NCI-H345 treated with DMSO at 0.1 percent for 48 hours (cell line): ENCODE data around the gene NEK8.

Source experiments
- DNase-seq: peaks from one replicate; lab custom pipeline; 2025; ENCODE audit not compliant: unreplicated experiment; lab: John Stamatoyannopoulos, UW

The NEK8 gene

GRCh38 chr17:28728364-28729200 is at the start of gene NEK8:
Gene NEK8, plus strand, starts transcription at chr17:28728788. Its CDS starts 26 bp downstream, at chr17:28728814.
- DNase-seq: peak; percentile 86

DNA sequence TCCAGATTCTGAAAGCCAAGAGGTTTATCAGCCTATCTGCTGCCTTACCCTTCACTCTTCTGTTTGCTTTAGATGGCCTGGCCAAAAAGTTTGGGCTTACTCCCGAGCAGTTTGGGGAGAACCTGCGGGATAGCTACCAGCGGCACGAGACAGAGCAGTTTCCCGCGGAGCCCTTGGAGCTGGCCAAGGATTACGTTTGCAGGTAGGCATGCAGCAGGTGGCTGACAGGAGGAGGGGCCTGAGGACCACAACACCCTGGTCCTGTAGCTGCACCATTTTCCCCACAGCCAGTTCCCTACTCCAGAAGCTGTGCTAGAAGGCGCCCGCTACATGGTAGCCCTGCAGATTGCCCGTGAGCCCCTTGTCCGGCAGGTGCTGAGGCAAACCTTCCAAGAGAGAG is 45.9 kb upstream of the NEK8 start:
- DNase-seq: no peak

- DNase-seq: peak; percentile 58
Measured at GRCh38 chr17:28684963-28685362, 43.6 kb upstream of the NEK8 start.

GRCh38 chr17:28685366-28685765 is 43.2 kb upstream of the NEK8 start:
- no peak for DNase-seq

DNA sequence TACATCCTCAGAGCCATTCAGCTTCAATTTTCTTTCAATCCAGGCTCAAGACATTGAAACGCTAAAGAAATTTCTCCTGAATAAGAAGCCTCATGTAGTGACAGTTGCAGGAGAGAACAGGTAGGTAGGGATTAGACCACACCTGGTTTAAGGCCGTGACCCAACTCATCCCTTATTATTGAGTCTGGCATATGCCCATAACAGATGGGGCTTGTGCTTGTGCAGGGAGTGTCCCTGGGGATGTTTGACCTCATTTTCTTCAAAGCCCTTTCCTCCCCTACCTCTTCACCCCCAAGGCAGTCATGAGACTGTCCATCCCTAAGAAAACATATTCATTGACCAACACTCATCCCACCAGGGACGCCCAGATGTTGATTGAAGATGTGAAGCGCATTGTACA is 42.3 kb upstream of the NEK8 start:
- DNase-seq: no peak

DNA sequence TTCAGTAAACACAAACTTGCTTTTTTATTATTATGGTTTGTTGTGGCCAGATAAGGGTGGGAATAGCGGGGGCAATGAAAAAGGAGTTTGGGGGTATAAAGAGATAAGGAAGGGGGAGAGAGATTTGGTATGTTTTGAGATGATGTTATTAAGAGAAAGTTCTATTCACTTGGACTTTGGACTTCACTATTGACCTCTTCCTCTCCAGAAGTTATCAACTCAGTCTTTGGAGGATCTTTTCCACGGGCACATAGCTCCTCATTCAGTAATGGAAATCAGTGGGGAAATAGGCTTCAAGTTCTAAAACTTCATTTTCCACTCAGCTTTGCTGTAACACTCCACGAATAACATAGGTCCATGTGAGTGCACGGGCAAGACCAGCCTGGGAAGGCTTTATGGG is 40.1 kb upstream of the NEK8 start:
- DNase-seq: no peak

DNA sequence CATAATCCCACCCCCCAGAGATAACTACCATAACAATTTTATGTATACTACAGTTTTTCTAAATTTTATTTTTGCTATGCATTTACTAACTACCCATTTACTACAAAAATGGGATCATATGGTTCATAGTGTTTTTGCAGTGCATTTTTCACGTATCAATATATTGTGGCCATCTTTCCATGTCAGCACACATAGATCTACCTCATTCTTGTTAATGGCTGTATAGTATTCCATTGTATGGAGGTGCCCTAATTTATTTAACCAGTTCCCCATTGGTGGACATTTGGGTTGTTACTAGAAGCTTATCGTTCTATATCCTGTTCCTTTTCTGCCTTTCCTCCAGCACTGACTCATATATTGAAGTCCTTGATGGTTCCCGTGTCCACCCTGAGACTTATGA is 39.6 kb upstream of the NEK8 start:
- DNase-seq: no peak

GRCh38 chr17:28693869-28694268 is 34.7 kb upstream of the NEK8 start:
- no peak for DNase-seq

DNA sequence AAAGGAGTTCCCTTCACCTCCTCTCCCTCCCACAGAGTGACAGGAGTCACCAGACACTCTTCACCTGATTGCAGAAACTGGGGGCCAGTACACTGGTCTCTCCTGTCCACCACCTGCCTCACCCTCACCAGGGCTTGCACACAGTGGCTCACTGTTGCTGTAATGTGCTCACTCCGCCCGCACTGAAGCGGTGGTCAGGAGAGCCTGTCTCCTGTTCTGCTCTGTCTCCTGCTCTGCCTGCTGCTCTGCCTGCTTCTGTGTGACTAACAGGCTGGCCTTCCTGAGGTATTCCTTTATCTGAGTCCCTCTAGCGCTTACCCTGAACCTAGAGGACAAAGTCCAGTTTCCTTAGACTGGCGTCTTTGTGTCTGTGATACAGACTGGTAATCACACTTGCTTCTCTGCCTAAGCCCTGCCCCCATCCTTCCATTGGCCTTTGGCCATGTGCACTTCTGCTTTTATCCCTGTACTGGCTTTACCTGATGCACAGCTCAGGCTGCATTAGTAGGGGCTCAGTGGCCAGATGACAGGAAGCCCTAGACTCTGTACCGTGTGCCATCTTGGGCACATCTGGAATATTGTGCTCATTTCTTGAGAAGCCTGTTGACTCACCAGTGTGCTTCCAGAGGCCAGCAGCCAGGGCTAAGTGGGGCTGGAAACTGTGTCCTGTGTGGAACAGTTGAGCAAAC is 30.2 kb upstream of the NEK8 start:
- DNase-seq: no peak

DNA sequence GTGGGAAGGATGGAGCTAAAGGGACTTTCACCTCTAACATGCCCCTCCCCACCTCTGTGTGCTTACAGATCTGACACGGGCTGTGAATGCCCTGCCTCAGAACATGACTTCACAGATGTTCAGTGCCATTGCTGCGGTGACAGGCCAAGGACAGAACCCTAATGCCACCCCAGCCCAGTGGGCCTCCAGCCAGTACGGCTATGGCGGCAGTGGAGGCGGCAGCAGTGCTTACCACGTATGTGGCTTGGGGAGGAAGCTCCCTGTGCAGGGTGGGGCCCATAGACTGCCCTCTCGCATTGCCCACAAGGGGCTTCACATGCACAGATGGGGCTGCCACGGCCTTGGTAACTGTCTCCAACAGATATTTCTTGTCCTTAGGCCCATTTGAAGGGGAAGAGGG is 28.3 kb upstream of the NEK8 start:
- DNase-seq: no peak

GRCh38 chr17:28700830-28701492 is 27.6 kb upstream of the NEK8 start:
- no peak for DNase-seq

DNA sequence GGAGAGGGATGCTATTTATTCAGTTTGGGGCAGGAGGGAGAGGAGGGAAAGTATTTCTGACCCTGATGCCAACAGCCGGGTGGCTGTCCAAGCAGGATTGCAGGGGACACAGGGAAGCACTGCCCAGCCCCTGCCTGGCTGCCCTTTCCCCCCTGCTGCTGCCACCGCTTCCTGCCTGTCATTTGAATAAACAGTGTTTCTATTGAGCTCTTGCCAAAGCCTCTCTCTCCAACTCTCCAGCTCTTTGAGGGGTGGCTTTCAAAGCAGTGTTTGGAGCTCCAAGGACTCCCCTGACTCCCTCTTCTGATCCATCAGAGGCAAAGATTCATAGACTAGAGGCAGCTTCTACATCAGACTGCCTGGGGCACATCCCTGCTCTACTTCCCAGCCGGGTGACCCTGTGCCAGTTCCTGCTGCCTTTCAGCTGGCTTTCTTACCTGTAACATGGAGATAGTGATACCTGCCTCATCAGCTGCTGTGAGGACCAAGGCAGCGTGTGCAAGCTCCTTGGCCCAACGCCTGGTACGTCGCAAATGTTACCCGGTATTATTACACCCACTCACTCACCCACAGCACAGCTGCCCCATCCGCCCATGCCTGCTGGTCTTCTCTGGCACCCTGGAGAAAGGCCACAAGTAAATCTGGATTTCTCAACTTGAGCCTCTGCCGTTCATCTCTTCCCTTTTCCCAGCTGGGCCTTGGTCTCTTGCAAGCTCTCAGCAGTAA is 26.4 kb upstream of the NEK8 start:
- DNase-seq: peak; percentile 66

GRCh38 chr17:28702752-28703150 is 25.8 kb upstream of the NEK8 start:
- DNase-seq: no peak

DNA sequence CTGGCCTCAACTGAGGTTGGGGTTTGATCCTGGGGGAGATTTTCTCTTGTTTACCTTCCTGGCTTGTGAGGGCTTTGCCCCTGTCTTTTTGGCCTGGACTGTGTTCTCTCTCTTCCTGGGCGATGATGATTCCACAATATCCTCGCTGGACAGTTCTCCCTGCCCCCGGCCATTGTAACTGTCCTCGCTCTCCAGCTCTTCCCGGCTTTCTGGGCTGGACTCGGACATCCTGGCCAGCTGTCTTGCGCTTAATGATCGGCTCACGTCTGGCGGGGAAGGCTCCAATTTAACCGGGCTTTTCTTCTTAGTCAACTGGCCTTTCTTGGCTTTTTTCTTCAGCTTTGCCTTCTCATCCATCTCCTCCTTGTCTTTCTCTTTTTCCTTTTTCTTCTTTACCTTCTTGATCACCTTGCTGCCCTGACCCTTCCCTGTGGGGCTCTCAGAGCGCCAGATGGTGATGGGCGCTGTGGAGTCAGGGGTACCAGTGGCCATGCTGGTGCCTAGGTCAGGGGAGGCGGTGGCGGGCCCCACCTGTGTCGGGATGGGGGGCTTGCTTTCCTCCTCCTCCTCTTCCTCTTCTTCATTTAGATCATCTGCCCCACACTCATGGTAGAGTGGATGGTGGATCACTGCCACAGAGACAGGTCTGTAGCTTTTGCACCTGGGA is 24.9 kb upstream of the NEK8 start:
- DNase-seq: no peak

- no peak for DNase-seq
Measured at GRCh38 chr17:28704219-28704858, 24.2 kb upstream of the NEK8 start.

- DNase-seq: peak; percentile 20
Measured at GRCh38 chr17:28705074-28705659, 23.4 kb upstream of the NEK8 start.

GRCh38 chr17:28705728-28706334 is 22.8 kb upstream of the NEK8 start:
- DNase-seq: no peak

DNA sequence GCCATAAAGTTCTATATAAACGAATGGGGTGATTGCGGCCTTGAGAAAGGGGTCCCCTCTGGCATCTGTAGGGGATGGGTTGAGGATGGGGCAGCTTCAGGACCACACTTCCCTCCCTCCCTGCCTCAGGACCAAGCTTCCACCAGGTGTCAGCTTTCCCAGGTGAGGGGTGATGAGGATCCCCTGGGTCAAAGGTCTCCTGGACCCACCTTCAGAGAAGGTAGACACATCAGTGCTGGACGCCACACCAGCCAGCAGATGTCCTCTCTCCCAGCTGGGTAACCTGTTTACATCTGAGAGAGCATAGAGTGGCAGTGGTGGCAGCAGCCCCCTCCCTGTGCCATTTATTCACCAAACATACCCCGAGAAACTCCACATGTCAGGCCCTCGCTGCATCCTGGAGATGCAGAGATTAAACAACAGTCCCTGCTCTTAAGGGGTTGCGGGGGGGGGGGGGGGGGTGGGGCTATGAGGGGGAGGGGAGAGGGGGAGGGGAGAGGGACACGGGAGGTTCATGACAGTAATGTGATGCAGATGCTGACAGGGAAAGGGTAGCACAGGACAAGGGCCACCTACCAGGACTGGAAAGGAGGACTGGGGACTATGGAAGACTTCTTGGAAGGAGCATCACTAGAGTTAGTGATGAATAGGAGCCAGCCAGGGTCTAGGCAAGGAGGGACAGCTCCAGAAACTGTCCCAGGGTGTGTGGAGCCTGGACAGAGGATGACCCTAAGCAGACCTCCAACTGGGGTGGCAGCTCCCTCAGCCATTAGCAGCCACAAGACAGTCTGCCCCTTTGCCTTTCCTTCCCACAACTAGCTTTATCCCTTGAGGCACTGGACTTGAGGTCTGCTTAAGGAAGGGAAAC is 21.9 kb upstream of the NEK8 start:
- no peak for DNase-seq

- no peak for DNase-seq
Measured at GRCh38 chr17:28707339-28707720, 21.3 kb upstream of the NEK8 start.
